GM13977 (cell line): Measurements from ENCODE around the gene EXOSC10.

Experiments used
- DNase-seq: peaks from one replicate; pipeline ENCODE4 v3.0.0; 2012; ENCODE audit warnings: low spot score
- CTCF ChIP-seq: IDR thresholded peaks from 2 replicates; pipeline ENCODE4 v1.5.1; 2012; ENCODE audit warnings: mild to moderate bottlenecking, control low read depth; ENCODE audit not compliant: insufficient read depth; ENCODE audit errors: extremely low read depth, missing control alignments
- in situ Hi-C: fragments of 300-500 bp; cut with MboI; formaldehyde crosslinking; loops from one replicate; pipeline ENCODE4 v1.12.0; 2022; ENCODE audit warnings: low sequenced_read_pairs, low pct_unique_long_range_greater_than_20kb, mixed read lengths, inconsistent platforms; ENCODE audit not compliant: unreplicated experiment

EXOSC10 gene

GRCh38 chr1:11026903-11027302 lies 72.8 kb downstream of the EXOSC10 start:
- TF ChIP-seq CTCF, result no peak
- DNase-seq, result no peak
- in situ Hi-C loops, result loop anchor here (25.0 kb wide), 1 partner anchor 610 kb away; no protein-coding TSS in a partner anchor

GRCh38 chr1:11026052-11026451 lies 73.6 kb downstream of the EXOSC10 start:
- in situ Hi-C loops, result loop anchor here (25.0 kb wide), 1 partner anchor 611 kb away; no protein-coding TSS in a partner anchor

GRCh38 chr1:11025618-11026017 lies 74.1 kb downstream of the EXOSC10 start:
- in situ Hi-C loops, result loop anchor here (25.0 kb wide), 1 partner anchor 612 kb away; no protein-coding TSS in a partner anchor
- no peak for DNase-seq
- TF ChIP-seq CTCF, result no peak

More at GRCh38 chr1:11026052-11026451, 73.6 kb downstream of the EXOSC10 start:
- no peak for TF ChIP-seq CTCF
- no peak for DNase-seq

- in situ Hi-C loops, result loop anchor here (25.0 kb wide), 1 partner anchor 612 kb away; no protein-coding TSS in a partner anchor
- no peak for TF ChIP-seq CTCF
- DNase-seq, result no peak
Measured at GRCh38 chr1:11024874-11025203, 74.8 kb downstream of the EXOSC10 start.

- DNase-seq, result no peak
- TF ChIP-seq CTCF, result no peak
- in situ Hi-C loops, result no loop called here
Measured at GRCh38 chr1:11024154-11024873, 75.4 kb downstream of the EXOSC10 start.

GRCh38 chr1:11023201-11023600 lies 76.5 kb downstream of the EXOSC10 start:
- in situ Hi-C loops, result no loop called here
- no peak for DNase-seq

More at GRCh38 chr1:11023201-11023600, 76.5 kb downstream of the EXOSC10 start:
- no peak for TF ChIP-seq CTCF
